ENCODE measurements around the gene PLCD4. TPM values are rescaled to one million over a fixed set of nuclear protein-coding genes. Genes with fewer than 3 reads are reported as not detected.

The PLCD4 gene
- total RNA-seq, 1 donor from 2014 or later = 1.0 TPM

DNA sequence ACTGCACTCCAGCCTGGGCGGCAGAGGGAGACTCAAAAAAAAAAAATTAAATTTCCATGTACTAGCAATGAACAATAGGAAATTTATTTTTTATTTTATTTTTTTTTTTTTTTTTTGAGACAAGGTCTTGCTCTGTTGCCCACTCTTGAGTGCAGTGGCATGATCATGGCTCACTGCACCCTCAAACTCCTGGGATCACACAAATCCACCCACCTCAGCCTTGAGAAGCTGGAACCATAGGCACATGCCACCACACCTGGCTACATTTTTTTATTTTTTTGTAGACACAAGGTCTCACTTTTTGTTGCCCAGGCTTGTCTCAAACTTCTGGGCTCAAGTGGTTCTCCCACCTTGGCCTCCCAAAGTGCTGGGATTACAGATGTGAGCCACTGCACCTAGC, 22.2 kb upstream of the PLCD4 start:
- DNase-seq (no peak), ATAC-seq (no peak)
- Histone ChIP-seq H3K4me1 (no peaks in the 10 kb centered on the region), H3K9me3 (no peaks in the 10 kb centered on the region), H3K27ac (no peak overlapping the region), H3K27me3 (no peaks in the 10 kb centered on the region), H3K4me3 (no peak overlapping the region), H3K36me3 (peaks cover 85% of the 10 kb centered on the region)
- TF ChIP-seq, protein P1, sequence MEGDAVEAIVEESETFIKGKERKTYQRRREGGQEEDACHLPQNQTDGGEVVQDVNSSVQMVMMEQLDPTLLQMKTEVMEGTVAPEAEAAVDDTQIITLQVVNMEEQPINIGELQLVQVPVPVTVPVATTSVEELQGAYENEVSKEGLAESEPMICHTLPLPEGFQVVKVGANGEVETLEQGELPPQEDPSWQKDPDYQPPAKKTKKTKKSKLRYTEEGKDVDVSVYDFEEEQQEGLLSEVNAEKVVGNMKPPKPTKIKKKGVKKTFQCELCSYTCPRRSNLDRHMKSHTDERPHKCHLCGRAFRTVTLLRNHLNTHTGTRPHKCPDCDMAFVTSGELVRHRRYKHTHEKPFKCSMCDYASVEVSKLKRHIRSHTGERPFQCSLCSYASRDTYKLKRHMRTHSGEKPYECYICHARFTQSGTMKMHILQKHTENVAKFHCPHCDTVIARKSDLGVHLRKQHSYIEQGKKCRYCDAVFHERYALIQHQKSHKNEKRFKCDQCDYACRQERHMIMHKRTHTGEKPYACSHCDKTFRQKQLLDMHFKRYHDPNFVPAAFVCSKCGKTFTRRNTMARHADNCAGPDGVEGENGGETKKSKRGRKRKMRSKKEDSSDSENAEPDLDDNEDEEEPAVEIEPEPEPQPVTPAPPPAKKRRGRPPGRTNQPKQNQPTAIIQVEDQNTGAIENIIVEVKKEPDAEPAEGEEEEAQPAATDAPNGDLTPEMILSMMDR (IDR thresholded peaks at IDR 0.05) = no peak
- intact Hi-C loops (cut with DNase I) = no loop called here

DNA sequence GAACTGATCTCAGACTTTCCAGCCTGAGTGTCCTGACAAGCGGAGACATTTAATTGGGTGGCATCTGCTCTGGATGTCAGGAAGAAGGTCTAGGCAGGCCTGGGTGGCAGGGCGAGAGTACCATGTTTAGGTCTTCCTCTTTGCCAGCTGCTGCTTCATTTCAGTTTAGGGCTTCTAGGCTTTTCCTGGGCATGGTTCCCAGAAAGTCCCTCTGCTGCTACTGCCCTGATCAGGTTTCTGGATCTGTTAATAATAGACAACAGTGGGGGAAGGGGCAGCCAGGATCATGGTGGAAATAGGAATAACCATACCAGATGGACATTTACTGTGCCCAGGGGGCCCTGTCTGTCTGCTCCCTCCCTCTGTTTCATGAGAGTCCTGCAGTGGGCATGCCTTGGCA, 2.3 kb upstream of the PLCD4 start:
- no peak overlapping the region for H3K4me3 ChIP-seq
- ATAC-seq (no peak), DNase-seq (no peak)
- TF ChIP-seq, protein P1 (IDR thresholded peaks at IDR 0.05) = no peak
- no peaks in the 10 kb centered on the region for H3K9me3 ChIP-seq
- H3K4me1 ChIP-seq = peaks cover 4% of the 10 kb centered on the region
- intact Hi-C loops (cut with DNase I) = no loop called here
- H3K36me3 ChIP-seq = no peaks in the 10 kb centered on the region
- no peaks in the 10 kb centered on the region for H3K27me3 ChIP-seq
- H3K27ac ChIP-seq = no peak overlapping the region

GRCh38 chr2:218615868-218616315, 8.2 kb downstream of the PLCD4 start:
- intact Hi-C loops (cut with DNase I) = no loop called here
- no peaks in the 10 kb centered on the region for H3K36me3 ChIP-seq
- TF ChIP-seq, protein P1 (IDR thresholded peaks at IDR 0.05) = no peak
- no peaks in the 10 kb centered on the region for H3K9me3 ChIP-seq
- H3K27ac ChIP-seq = no peak overlapping the region
- DNase-seq (no peak), ATAC-seq (no peak)
- no peaks in the 10 kb centered on the region for H3K27me3 ChIP-seq
- H3K4me1 ChIP-seq = no peaks in the 10 kb centered on the region
- no peak overlapping the region for H3K4me3 ChIP-seq

GRCh38 chr2:218618102-218618860, 10.6 kb downstream of the PLCD4 start:
- intact Hi-C loops (cut with DNase I) = no loop called here
- no peaks in the 10 kb centered on the region for H3K36me3 ChIP-seq
- H3K9me3 ChIP-seq = no peaks in the 10 kb centered on the region
- H3K4me1 ChIP-seq = no peaks in the 10 kb centered on the region
- ATAC-seq = no peak
- no peak overlapping the region for H3K4me3 ChIP-seq
- no peak overlapping the region for H3K27ac ChIP-seq
- TF ChIP-seq, protein P1 (IDR thresholded peaks at IDR 0.05) = no peak
- DNase-seq = no peak
- no peaks in the 10 kb centered on the region for H3K27me3 ChIP-seq

- no peaks in the 10 kb centered on the region for H3K9me3 ChIP-seq
- no peaks in the 10 kb centered on the region for H3K36me3 ChIP-seq
- H3K27ac ChIP-seq = no peak overlapping the region
- no peak overlapping the region for H3K4me3 ChIP-seq
- ATAC-seq (no peak), DNase-seq (no peak)
- intact Hi-C loops (cut with DNase I) = no loop called here
- TF ChIP-seq, protein P1 (IDR thresholded peaks at IDR 0.05) = no peak
- no peaks in the 10 kb centered on the region for H3K4me1 ChIP-seq
- H3K27me3 ChIP-seq = no peaks in the 10 kb centered on the region
These were observed 13.3 kb downstream of the PLCD4 start for GRCh38 chr2:218621007-218621406.

Data from upper lobe of right lung (tissue), 1 donor.